D721Med (cell line): ENCODE results near the gene SDK1.

ENCODE experiments used
- DNase-seq: peaks from one replicate; pipeline ENCODE4 v3.0.0; 2011; ENCODE audit warnings: low spot score; ENCODE audit not compliant: insufficient read length
- FAIRE-seq: peaks from 2 replicates; lab custom pipeline; 2011; peaks lifted over from hg19 to GRCh38; lab: Jason Lieb, UNC
- CTCF ChIP-seq: IDR thresholded peaks from 2 replicates; pipeline ENCODE4 v1.5.1; 2012; ENCODE audit warnings: mild to moderate bottlenecking, control low read depth; ENCODE audit not compliant: insufficient read depth; ENCODE audit errors: missing control alignments

SDK1 gene

DNA sequence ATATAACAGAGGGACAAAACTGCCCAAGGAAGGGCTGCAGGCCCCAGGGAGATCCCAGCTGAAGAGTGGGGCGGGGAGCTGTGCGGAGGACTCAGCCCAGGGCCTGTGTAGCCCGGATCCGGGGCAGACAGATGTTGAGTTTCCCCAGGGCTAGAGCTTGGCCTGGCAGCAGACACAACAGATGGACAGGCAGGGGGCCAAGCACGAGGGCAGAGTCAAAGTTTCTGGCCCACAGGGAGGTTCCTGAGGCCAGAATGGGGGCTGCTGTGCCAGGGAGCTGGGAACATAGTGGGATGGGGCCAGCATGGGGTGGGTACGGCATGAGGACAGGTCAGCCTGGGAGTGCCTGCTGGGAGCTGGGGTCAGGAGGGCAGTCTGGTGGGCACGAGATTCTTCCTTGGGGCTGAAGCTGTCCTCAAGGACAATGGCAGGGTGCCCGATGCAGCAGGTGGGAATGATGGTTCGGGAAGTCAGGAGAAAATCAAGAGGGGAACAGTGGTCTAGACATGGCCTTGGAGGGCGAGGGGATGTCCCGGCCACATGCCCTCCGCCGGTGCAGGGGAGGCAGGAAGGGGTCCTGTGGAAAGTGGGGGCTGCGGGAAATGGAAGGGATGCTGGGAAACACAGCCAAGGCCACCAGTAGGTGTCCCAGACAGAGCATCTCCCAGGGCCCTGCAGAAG is 862.0 kb downstream of the SDK1 start:
- FAIRE-seq (no peak), DNase-seq (no peak)
- no peak for TF ChIP-seq CTCF

DNA sequence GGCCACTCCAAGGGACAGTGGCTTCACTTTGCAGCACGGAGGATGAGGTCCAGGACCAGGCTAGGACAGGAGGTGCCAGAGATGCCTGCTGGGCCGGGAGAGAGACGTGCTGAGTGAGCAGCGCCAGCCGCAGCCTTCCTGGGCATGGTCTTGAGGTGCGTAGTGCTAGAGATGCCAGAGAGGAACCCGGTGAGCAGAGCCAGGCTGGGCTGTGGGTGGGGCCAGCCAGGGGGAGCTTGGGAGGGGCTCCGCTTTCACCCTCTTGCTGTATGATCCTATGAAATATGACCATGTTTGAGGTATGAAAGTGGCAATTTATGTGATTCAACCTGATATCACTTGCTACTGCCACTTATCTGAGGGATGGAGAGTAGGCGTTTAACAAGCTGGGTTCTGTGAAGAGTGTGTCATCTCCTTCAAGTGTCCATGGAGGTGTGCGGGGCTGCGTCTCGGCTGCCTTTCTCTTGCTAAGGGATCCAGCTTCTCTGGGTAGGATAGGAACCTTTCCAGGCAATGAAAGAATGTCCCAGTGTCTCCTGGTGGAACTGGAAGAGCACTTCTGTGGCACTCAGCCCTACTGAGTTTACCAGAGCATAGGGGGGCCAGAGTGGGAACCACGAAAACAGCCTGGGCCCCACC is 862.6 kb downstream of the SDK1 start:
- DNase-seq = no peak
- FAIRE-seq = no peak
- TF ChIP-seq CTCF = no peak

DNA sequence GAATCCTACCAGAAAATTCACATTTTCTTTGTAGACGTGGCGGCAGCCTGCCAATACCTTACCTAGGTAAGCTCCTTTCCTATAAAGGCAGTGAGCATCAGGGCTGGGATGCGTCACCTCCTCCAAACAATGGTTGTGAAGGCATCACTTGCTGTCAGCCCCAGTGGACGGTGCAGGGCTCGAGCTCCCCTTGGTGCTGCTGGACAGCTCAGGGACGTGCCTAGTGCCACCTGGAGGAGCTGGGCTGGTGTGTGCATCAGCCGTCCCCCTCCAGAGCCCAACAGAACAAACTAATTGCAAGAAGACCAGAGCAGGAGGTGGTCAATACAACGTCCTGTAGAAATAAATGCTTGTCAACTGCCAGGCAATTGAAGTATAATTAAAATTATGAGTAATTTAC is 863.5 kb downstream of the SDK1 start:
- FAIRE-seq (no peak), DNase-seq (no peak)
- TF ChIP-seq CTCF = no peak

DNA sequence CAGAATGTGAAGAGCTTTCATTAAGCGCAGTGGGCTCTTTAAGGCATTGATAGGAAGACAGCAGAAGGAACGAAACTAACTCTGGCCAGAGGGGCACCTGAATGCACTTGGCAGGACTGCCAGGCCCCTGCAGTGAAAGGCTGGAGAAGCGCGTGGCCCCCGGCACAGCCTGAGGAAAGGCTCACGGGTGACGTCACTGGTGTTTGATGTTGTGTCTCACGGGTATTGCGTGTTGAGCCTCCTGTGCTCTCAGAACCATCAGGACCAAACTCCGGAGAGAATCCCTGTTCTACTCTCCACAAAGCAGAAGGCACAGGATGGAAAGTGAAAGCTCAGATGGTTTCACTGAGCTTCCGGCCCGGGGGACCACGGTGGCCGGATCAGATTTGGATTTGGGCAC is 865.3 kb downstream of the SDK1 start:
- no peak for FAIRE-seq
- no peak for DNase-seq
- no peak for TF ChIP-seq CTCF

GRCh38 chr7:4166807-4167206 is 865.8 kb downstream of the SDK1 start:
- TF ChIP-seq CTCF = no peak
- DNase-seq = no peak
- no peak for FAIRE-seq

GRCh38 chr7:4167385-4167910 is 866.4 kb downstream of the SDK1 start:
- FAIRE-seq = no peak
- no peak for DNase-seq
- TF ChIP-seq CTCF = no peak

- no peak for FAIRE-seq
- TF ChIP-seq CTCF = no peak
- DNase-seq = no peak
These were observed 867.0 kb downstream of the SDK1 start for GRCh38 chr7:4168041-4168440.
